ENCODE data around the gene CCT8.
A peak's percentile ranks its signal among the peaks of the same experiment; 100 is the strongest.

CCT8 gene

DNA sequence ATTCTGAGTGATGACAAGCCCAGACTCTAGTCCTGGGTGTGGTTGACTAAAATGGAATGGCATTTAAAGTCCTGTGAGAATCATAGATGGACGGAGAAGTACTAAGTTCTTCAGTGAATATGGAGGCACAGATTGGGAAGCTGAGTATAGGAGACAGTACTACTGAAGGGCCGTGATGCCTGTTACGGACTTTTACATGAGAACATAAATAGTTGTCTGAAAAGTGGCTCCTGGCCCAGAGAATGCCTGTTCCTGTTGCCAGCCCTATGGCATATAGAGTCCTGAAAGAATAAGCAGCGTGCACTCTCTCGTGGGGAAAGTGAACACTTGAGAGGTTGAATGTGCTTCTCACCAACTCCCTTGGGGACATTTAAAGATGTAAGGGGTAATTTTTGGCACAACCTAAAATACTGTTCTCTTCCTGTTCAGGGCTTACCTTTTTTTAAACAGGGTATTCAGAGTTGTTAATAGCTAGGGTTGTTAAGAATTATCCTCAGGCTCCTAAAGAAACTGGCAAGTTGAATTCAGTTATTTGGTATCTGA lies 20.4 kb downstream of the CCT8 start:
- H3K27ac ChIP-seq (ENCODE audit: low read depth, low read length), result peak overlapping the region; percentile 32; the same call in 1 of the 2 replicates
- H3K4me3 ChIP-seq (ENCODE audit: insufficient read depth, low read length, poor library complexity, severe bottlenecking), result no peak overlapping the region
- H3K9ac ChIP-seq (ENCODE audit: low read length), result no peak overlapping the region
- H3K27me3 ChIP-seq (ENCODE audit: low read length), result no peaks in the 10 kb centered on the region
- no peaks in the 10 kb centered on the region for H4K20me1 ChIP-seq (ENCODE audit: low read depth, low read length)
- no peaks in the 10 kb centered on the region for H3K9me2 ChIP-seq (replicated peaks; ENCODE audit: insufficient read depth, low read length)
- peak overlapping the region; percentile 8 for H3K4me2 ChIP-seq (ENCODE audit: low read depth, low read length, poor library complexity, severe bottlenecking)
- H3K36me3 ChIP-seq (ENCODE audit: low read length), result peaks cover 36% of the 10 kb centered on the region
- TF ChIP-seq CTCF (IDR thresholded peaks at IDR 0.05; ENCODE audit: insufficient read depth, low read length, poor library complexity, severe bottlenecking) (no peak), EZH2phosphoT487 (conservative IDR thresholded peaks at IDR 0.05; ENCODE audit: low read length) (no peak)
- peaks cover 39% of the 10 kb centered on the region for H3F3A ChIP-seq (ENCODE audit: insufficient read depth)
- H3K79me2 ChIP-seq (ENCODE audit: insufficient read depth, low read length), result no peaks in the 10 kb centered on the region
- no peaks in the 10 kb centered on the region for H3K9me3 ChIP-seq (ENCODE audit: insufficient read depth, low read length)
- no peak overlapping the region for H2AFZ ChIP-seq (ENCODE audit: low read depth, low read length, severe bottlenecking)

GRCh38 chr21:29052224-29052623 lies 21.2 kb downstream of the CCT8 start:
- Histone ChIP-seq H3K79me2 (ENCODE audit: insufficient read depth, low read length) (no peaks in the 10 kb centered on the region), H3K9me2 (replicated peaks; ENCODE audit: insufficient read depth, low read length) (no peaks in the 10 kb centered on the region), H3F3A (ENCODE audit: insufficient read depth) (peaks cover 39% of the 10 kb centered on the region), H4K20me1 (ENCODE audit: low read depth, low read length) (no peaks in the 10 kb centered on the region), H3K27ac (ENCODE audit: low read depth, low read length) (no peak overlapping the region), H3K4me3 (ENCODE audit: insufficient read depth, low read length, poor library complexity, severe bottlenecking) (no peak overlapping the region), H3K9ac (ENCODE audit: low read length) (no peak overlapping the region), H2AFZ (ENCODE audit: low read depth, low read length, severe bottlenecking) (no peak overlapping the region), H3K36me3 (ENCODE audit: low read length) (peaks cover 41% of the 10 kb centered on the region), H3K27me3 (ENCODE audit: low read length) (no peaks in the 10 kb centered on the region), H3K4me2 (ENCODE audit: low read depth, low read length, poor library complexity, severe bottlenecking) (no peak overlapping the region), H3K9me3 (ENCODE audit: insufficient read depth, low read length) (no peaks in the 10 kb centered on the region)
- TF ChIP-seq CTCF (IDR thresholded peaks at IDR 0.05; ENCODE audit: insufficient read depth, low read length, poor library complexity, severe bottlenecking) (no peak), EZH2phosphoT487 (conservative IDR thresholded peaks at IDR 0.05; ENCODE audit: low read length) (no peak)

GRCh38 chr21:29034678-29035077 lies 38.8 kb downstream of the CCT8 start:
- no peak overlapping the region for H3K9ac ChIP-seq (ENCODE audit: low read length)
- no peak overlapping the region for H3K4me2 ChIP-seq (ENCODE audit: low read depth, low read length, poor library complexity, severe bottlenecking)
- no peaks in the 10 kb centered on the region for H3F3A ChIP-seq (ENCODE audit: insufficient read depth)
- H2AFZ ChIP-seq (ENCODE audit: low read depth, low read length, severe bottlenecking), result no peak overlapping the region
- peaks cover 58% of the 10 kb centered on the region for H3K36me3 ChIP-seq (ENCODE audit: low read length)
- no peaks in the 10 kb centered on the region for H3K9me2 ChIP-seq (replicated peaks; ENCODE audit: insufficient read depth, low read length)
- H3K9me3 ChIP-seq (ENCODE audit: insufficient read depth, low read length), result no peaks in the 10 kb centered on the region
- peaks cover 13% of the 10 kb centered on the region; the same call in 1 of the 2 replicates for H3K79me2 ChIP-seq (ENCODE audit: insufficient read depth, low read length)
- H3K27ac ChIP-seq (ENCODE audit: low read depth, low read length), result no peak overlapping the region
- H4K20me1 ChIP-seq (ENCODE audit: low read depth, low read length), result no peaks in the 10 kb centered on the region
- no peak overlapping the region for H3K4me3 ChIP-seq (ENCODE audit: insufficient read depth, low read length, poor library complexity, severe bottlenecking)
- TF ChIP-seq EZH2phosphoT487 (conservative IDR thresholded peaks at IDR 0.05; ENCODE audit: low read length), result no peak
- TF ChIP-seq CTCF (IDR thresholded peaks at IDR 0.05; ENCODE audit: insufficient read depth, low read length, poor library complexity, severe bottlenecking), result no peak
- no peaks in the 10 kb centered on the region for H3K27me3 ChIP-seq (ENCODE audit: low read length)
